ENCODE results near the gene SETD4. TPM values are rescaled to one million over a fixed set of nuclear protein-coding genes. Genes with fewer than 3 reads are reported as not detected.

The SETD4 gene
- total RNA-seq, 3 donors from 2014 or later (not counting 1 experiment from before 2014, with no cell fraction given): 19.1 to 29.3 (median 22.5) TPM

- no peaks in the 10 kb centered on the region for H3K36me3 Mint-ChIP-seq
- no peak overlapping the region for H3K27ac ChIP-seq (ENCODE audit: low read length)
- H3K9me3 ChIP-seq (ENCODE audit: control insufficient read depth, insufficient read depth, low read length): no peaks in the 10 kb centered on the region
- WGBS (ENCODE audit: insufficient coverage): 0% methylated on average over 1 of the region's 4 CpGs
- TF ChIP-seq, protein P1, sequence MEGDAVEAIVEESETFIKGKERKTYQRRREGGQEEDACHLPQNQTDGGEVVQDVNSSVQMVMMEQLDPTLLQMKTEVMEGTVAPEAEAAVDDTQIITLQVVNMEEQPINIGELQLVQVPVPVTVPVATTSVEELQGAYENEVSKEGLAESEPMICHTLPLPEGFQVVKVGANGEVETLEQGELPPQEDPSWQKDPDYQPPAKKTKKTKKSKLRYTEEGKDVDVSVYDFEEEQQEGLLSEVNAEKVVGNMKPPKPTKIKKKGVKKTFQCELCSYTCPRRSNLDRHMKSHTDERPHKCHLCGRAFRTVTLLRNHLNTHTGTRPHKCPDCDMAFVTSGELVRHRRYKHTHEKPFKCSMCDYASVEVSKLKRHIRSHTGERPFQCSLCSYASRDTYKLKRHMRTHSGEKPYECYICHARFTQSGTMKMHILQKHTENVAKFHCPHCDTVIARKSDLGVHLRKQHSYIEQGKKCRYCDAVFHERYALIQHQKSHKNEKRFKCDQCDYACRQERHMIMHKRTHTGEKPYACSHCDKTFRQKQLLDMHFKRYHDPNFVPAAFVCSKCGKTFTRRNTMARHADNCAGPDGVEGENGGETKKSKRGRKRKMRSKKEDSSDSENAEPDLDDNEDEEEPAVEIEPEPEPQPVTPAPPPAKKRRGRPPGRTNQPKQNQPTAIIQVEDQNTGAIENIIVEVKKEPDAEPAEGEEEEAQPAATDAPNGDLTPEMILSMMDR (IDR thresholded peaks at IDR 0.05): no peak
- no peak overlapping the region for H3K27ac Mint-ChIP-seq
- DNase-seq (no peak), ATAC-seq (no peak)
- H3K36me3 ChIP-seq (ENCODE audit: control insufficient read depth, insufficient read depth, low read length): no peaks in the 10 kb centered on the region
- no peaks in the 10 kb centered on the region for H3K27me3 ChIP-seq (ENCODE audit: control insufficient read depth, insufficient read depth, low read length)
- H3K4me1 ChIP-seq (ENCODE audit: control insufficient read depth, insufficient read depth, low read length): no peaks in the 10 kb centered on the region
- H3K9me3 Mint-ChIP-seq: no peaks in the 10 kb centered on the region
- no peaks in the 10 kb centered on the region for H3K4me1 Mint-ChIP-seq
- H3K4me3 ChIP-seq (ENCODE audit: low read length): no peak overlapping the region
- intact Hi-C loops (cut with micrococcal nuclease): no loop called here
- H3K4me3 Mint-ChIP-seq: no peak overlapping the region
- peaks cover 19 to 21% of the 10 kb centered on the region in 2 donors for H3K27me3 Mint-ChIP-seq (ENCODE audit: low read depth in 2 of 2)
Observed at GRCh38 chr21:35995522-35996088, 64.7 kb downstream of the SETD4 start.

DNA sequence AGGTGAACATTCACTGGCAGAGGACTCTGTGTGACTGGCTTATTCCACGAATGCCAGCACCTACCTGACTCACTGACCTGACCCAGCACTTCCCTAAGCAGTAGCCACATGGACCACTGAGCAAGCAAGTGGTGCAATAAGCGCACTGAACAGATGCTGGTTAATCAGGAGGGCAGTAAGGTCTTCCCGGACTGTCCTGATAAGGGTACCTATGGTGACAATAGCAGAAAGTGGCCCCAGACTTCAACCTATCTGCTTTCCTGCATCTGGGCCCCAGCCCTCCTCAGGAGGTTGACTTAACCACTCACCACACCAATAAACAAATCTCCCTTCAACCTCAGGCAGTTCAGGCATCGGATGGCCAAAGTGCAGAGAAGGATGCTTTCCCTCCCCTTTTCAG is 65.7 kb downstream of the SETD4 start:
- no peak for ATAC-seq
- H3K27me3 ChIP-seq (ENCODE audit: control insufficient read depth, insufficient read depth, low read length): no peaks in the 10 kb centered on the region

GRCh38 chr21:35993875-35994490 is 66.3 kb downstream of the SETD4 start:
- Histone ChIP-seq H3K9me3 (ENCODE audit: control insufficient read depth, insufficient read depth, low read length) (no peaks in the 10 kb centered on the region), H3K4me1 (ENCODE audit: control insufficient read depth, insufficient read depth, low read length) (no peaks in the 10 kb centered on the region), H3K27ac (ENCODE audit: low read length) (no peak overlapping the region), H3K27me3 (ENCODE audit: control insufficient read depth, insufficient read depth, low read length) (no peaks in the 10 kb centered on the region), H3K36me3 (ENCODE audit: control insufficient read depth, insufficient read depth, low read length) (no peaks in the 10 kb centered on the region), H3K4me3 (ENCODE audit: low read length) (no peak overlapping the region)
- Mint-ChIP-seq H3K27me3 (ENCODE audit: low read depth in 2 of 2) (peaks cover 12 to 16% of the 10 kb centered on the region in 2 donors), H3K4me1 (no peaks in the 10 kb centered on the region), H3K27ac (no peak overlapping the region), H3K36me3 (no peaks in the 10 kb centered on the region), H3K9me3 (no peaks in the 10 kb centered on the region), H3K4me3 (no peak overlapping the region)
- ATAC-seq (no peak), DNase-seq (no peak)
- intact Hi-C loops (cut with micrococcal nuclease): no loop called here
- WGBS (ENCODE audit: insufficient coverage): 61% methylated on average over 3 of the region's 3 CpGs
- TF ChIP-seq, protein P1 (IDR thresholded peaks at IDR 0.05): no peak

More for the DNA sequence above, 65.7 kb downstream of the SETD4 start:
- Histone ChIP-seq H3K9me3 (ENCODE audit: control insufficient read depth, insufficient read depth, low read length) (no peaks in the 10 kb centered on the region), H3K36me3 (ENCODE audit: control insufficient read depth, insufficient read depth, low read length) (no peaks in the 10 kb centered on the region), H3K4me1 (ENCODE audit: control insufficient read depth, insufficient read depth, low read length) (no peaks in the 10 kb centered on the region), H3K27ac (ENCODE audit: low read length) (no peak overlapping the region), H3K4me3 (ENCODE audit: low read length) (no peak overlapping the region)
- Mint-ChIP-seq H3K4me3 (no peak overlapping the region), H3K9me3 (no peaks in the 10 kb centered on the region), H3K4me1 (no peaks in the 10 kb centered on the region), H3K27ac (no peak overlapping the region), H3K27me3 (ENCODE audit: low read depth in 2 of 2) (peaks cover 15 to 18% of the 10 kb centered on the region in 2 donors), H3K36me3 (no peaks in the 10 kb centered on the region)
- DNase-seq: no peak
- intact Hi-C loops (cut with micrococcal nuclease): no loop called here
- WGBS (ENCODE audit: insufficient coverage): 37% methylated on average over 4 of the region's 4 CpGs
- TF ChIP-seq, protein P1 (IDR thresholded peaks at IDR 0.05): no peak

DNA sequence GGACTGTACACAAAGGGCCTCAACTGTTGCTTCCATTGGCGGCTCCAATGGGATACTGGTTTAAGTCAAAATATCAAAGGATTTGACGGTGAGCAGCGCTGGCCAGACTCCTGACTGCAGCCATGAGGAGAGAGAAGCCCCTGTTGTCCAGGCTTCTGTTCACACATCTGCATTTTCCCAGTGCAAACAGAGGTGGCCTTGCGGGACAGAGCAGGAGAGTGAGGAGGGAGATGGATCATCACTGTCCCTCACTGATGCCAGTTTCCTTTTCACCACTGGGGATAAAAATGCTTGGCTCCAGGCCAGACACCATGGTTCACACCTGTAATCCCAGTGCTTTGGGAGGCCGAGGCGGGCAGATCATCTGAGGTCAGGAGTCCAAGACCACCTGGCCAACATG is 69.2 kb downstream of the SETD4 start:
- no peaks in the 10 kb centered on the region for H3K36me3 ChIP-seq (ENCODE audit: control insufficient read depth, insufficient read depth, low read length)
- 94% methylated on average over 6 of the region's 6 CpGs for WGBS (ENCODE audit: insufficient coverage)
- H3K4me1 ChIP-seq (ENCODE audit: control insufficient read depth, insufficient read depth, low read length): no peaks in the 10 kb centered on the region
- DNase-seq (no peak), ATAC-seq (no peak)
- TF ChIP-seq, protein P1 (IDR thresholded peaks at IDR 0.05): no peak
- Mint-ChIP-seq H3K4me3 (no peak overlapping the region), H3K4me1 (no peaks in the 10 kb centered on the region), H3K36me3 (no peaks in the 10 kb centered on the region), H3K27ac (no peak overlapping the region), H3K27me3 (ENCODE audit: low read depth in 2 of 2) (peaks cover 5 to 7% of the 10 kb centered on the region in 2 donors), H3K9me3 (no peaks in the 10 kb centered on the region)
- no peak overlapping the region for H3K4me3 ChIP-seq (ENCODE audit: low read length)
- no peaks in the 10 kb centered on the region for H3K27me3 ChIP-seq (ENCODE audit: control insufficient read depth, insufficient read depth, low read length)
- no peak overlapping the region for H3K27ac ChIP-seq (ENCODE audit: low read length)
- intact Hi-C loops (cut with micrococcal nuclease): no loop called here
- no peaks in the 10 kb centered on the region for H3K9me3 ChIP-seq (ENCODE audit: control insufficient read depth, insufficient read depth, low read length)

All from natural killer cell (primary cell).